ENCODE measurements around the gene SLC2A10. TPM values are rescaled to one million over a fixed set of nuclear protein-coding genes. Genes with fewer than 3 reads are reported as not detected.

The SLC2A10 gene
- total RNA-seq, 1 experiment from 2014 or later: 4.2 TPM

DNA sequence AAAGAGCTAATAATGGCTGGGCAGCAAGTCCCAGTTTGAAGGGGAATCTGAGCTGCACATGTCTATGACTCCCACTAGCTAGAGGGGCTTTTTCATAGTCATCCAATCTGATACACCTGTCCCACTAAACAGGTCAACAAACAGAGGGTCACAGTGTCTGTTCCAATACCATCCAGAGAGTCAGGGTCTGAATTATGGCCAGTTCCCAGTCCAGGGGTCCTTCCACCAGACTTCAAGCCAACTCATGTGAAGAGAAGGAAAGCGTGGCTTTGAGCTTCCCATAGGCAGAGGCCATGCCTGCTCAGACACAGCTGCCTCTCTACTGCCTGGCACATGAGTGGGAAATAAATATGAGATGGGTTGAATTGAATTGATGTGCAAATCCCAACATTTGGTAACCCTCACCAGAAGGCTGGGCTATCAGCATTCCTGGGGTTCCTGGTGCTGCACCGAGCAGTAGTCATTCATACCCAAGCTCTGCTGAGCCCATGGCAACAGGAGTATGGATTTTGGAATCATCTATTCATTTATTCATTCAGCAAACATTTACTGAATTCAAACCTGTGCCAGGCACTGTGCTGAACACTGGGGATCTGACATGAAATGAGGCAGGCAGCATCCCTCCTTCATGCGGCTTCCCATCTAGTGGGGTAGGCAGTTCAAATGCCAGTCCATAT is 37.4 kb upstream of the SLC2A10 start:
- BruUV-seq (replicated peaks): no TSS peak
- Mint-ChIP-seq H3K4me1 (ENCODE audit: low read depth, unreplicated experiment) (no peaks in the 10 kb centered on the region), H3K27me3 (ENCODE audit: insufficient read depth, unreplicated experiment) (no peaks in the 10 kb centered on the region), H3K9me3 (ENCODE audit: unreplicated experiment) (peaks cover 25% of the 10 kb centered on the region), H3K27ac (ENCODE audit: unreplicated experiment) (no peak overlapping the region), H3K36me3 (ENCODE audit: insufficient read depth, unreplicated experiment) (no peaks in the 10 kb centered on the region), H3K4me3 (ENCODE audit: unreplicated experiment) (no peak overlapping the region)
- ChIA-PET POLR2A (no interaction called here), CTCF (no interaction called here)
- no peak for DNase-seq
- Histone ChIP-seq H3K4me1 (no peaks in the 10 kb centered on the region), H3K36me3 (ENCODE audit: control insufficient read depth, insufficient read depth, low read length) (no peaks in the 10 kb centered on the region), H3K9me3 (peaks cover 23% of the 10 kb centered on the region), H3K4me3 (ENCODE audit: low read depth, low read length) (no peak overlapping the region), H3K27me3 (replicated peaks; ENCODE audit: control insufficient read depth, insufficient read depth, low read length) (no peaks in the 10 kb centered on the region)
- TF ChIP-seq, protein P1, sequence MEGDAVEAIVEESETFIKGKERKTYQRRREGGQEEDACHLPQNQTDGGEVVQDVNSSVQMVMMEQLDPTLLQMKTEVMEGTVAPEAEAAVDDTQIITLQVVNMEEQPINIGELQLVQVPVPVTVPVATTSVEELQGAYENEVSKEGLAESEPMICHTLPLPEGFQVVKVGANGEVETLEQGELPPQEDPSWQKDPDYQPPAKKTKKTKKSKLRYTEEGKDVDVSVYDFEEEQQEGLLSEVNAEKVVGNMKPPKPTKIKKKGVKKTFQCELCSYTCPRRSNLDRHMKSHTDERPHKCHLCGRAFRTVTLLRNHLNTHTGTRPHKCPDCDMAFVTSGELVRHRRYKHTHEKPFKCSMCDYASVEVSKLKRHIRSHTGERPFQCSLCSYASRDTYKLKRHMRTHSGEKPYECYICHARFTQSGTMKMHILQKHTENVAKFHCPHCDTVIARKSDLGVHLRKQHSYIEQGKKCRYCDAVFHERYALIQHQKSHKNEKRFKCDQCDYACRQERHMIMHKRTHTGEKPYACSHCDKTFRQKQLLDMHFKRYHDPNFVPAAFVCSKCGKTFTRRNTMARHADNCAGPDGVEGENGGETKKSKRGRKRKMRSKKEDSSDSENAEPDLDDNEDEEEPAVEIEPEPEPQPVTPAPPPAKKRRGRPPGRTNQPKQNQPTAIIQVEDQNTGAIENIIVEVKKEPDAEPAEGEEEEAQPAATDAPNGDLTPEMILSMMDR (IDR thresholded peaks at IDR 0.05; ENCODE audit: insufficient read depth in 1 of 2, low read depth in 1 of 2, low read length in 1 of 2, severe bottlenecking in 1 of 2, unreplicated experiment in 1 of 2): no peak
- intact Hi-C loops (cut with micrococcal nuclease; ENCODE audit: unreplicated experiment): no loop called here

DNA sequence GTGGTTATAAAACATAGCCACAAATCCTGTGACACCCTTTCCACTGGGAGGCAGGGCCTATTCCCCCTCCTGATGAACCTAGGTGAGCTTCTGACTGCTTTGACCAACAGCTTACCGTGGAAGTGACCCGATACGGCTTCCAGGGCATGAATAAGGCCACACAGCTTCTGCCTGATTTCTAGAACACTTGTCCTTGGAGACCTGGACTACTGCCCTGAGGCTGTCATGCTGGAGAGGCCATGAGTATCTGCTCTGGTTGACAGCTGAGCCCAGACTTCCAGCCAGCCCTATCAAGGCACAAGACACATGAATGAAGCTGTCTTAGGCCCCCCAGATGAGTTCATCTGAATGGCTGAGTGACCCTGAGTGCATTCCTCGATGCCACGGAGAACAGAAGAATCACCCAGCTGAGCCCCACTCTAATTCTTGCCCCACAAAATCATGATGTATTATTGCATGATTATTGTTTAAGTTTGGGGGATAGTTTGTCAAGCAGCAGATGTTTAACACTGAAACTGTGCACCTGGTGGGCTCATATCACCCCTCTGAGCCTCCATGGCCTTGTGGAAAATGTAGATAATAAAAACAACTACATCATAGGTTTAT is 36.8 kb upstream of the SLC2A10 start:
- no peaks in the 10 kb centered on the region for H3K36me3 Mint-ChIP-seq (ENCODE audit: insufficient read depth, unreplicated experiment)
- Histone ChIP-seq H3K4me1 (no peaks in the 10 kb centered on the region), H3K27me3 (replicated peaks; ENCODE audit: control insufficient read depth, insufficient read depth, low read length) (no peaks in the 10 kb centered on the region), H3K4me3 (ENCODE audit: low read depth, low read length) (no peak overlapping the region), H3K9me3 (peaks cover 23% of the 10 kb centered on the region), H3K36me3 (ENCODE audit: control insufficient read depth, insufficient read depth, low read length) (no peaks in the 10 kb centered on the region)
- TF ChIP-seq, protein P1 (IDR thresholded peaks at IDR 0.05; ENCODE audit: insufficient read depth in 1 of 2, low read depth in 1 of 2, low read length in 1 of 2, severe bottlenecking in 1 of 2, unreplicated experiment in 1 of 2): no peak
- no peak overlapping the region for H3K27ac Mint-ChIP-seq (ENCODE audit: unreplicated experiment)
- no peak overlapping the region for H3K4me3 Mint-ChIP-seq (ENCODE audit: unreplicated experiment)
- no peaks in the 10 kb centered on the region for H3K4me1 Mint-ChIP-seq (ENCODE audit: low read depth, unreplicated experiment)
- no peaks in the 10 kb centered on the region for H3K27me3 Mint-ChIP-seq (ENCODE audit: insufficient read depth, unreplicated experiment)
- BruUV-seq (replicated peaks): no TSS peak
- intact Hi-C loops (cut with micrococcal nuclease; ENCODE audit: unreplicated experiment): no loop called here
- POLR2A ChIA-PET: no interaction called here
- CTCF ChIA-PET: no interaction called here
- DNase-seq: no peak
- H3K9me3 Mint-ChIP-seq (ENCODE audit: unreplicated experiment): peaks cover 25% of the 10 kb centered on the region

DNA sequence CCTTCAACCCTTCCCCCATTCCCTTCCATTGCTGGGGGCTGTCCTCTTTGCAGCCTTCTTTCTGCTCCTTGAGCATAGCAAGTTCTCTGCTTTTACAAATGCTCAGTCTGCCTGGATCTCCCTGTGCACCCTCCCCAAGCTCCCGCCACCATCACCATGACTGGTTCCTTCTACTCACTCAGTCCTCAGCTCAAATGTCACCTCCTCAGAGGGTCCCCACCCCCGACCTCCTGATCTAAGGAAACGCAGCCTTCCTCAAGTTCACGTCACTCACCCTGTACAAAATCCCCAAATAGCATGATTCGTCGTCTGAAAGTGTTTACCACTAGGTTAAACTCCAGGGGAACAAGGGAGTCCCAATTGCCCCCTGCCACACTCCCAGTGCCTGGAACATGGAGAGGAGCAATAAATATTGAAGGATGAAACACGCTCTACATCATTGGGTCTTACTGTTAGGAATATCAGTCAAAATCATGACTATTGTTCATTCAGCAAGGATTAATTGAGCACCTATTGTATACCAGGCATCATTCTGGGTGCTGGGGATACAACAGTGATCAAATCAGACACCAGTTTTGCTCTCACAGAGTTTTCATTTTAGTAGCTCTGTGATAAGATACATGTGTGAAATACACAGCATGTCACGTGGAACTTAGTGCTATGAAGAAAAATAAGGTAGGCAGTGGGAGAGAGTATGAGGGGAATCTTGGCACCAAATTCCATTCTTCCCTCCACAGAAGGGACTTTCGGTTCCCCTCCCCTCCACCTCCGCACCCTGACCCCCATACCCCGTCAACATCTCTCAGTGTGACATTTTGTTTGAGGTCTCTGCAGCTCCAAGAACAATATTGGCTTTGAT is 35.8 kb upstream of the SLC2A10 start:
- Mint-ChIP-seq H3K36me3 (ENCODE audit: insufficient read depth, unreplicated experiment) (no peaks in the 10 kb centered on the region), H3K27ac (ENCODE audit: unreplicated experiment) (no peak overlapping the region), H3K4me3 (ENCODE audit: unreplicated experiment) (no peak overlapping the region), H3K4me1 (ENCODE audit: low read depth, unreplicated experiment) (no peaks in the 10 kb centered on the region), H3K9me3 (ENCODE audit: unreplicated experiment) (peaks cover 25% of the 10 kb centered on the region), H3K27me3 (ENCODE audit: insufficient read depth, unreplicated experiment) (no peaks in the 10 kb centered on the region)
- ChIA-PET POLR2A (no interaction called here), CTCF (no interaction called here)
- no TSS peak for BruUV-seq (replicated peaks)
- no peak for DNase-seq
- no peaks in the 10 kb centered on the region for H3K4me1 ChIP-seq
- intact Hi-C loops (cut with micrococcal nuclease; ENCODE audit: unreplicated experiment): no loop called here
- no peaks in the 10 kb centered on the region for H3K27me3 ChIP-seq (replicated peaks; ENCODE audit: control insufficient read depth, insufficient read depth, low read length)
- TF ChIP-seq, protein P1 (IDR thresholded peaks at IDR 0.05; ENCODE audit: insufficient read depth in 1 of 2, low read depth in 1 of 2, low read length in 1 of 2, severe bottlenecking in 1 of 2, unreplicated experiment in 1 of 2): no peak
- H3K4me3 ChIP-seq (ENCODE audit: low read depth, low read length): no peak overlapping the region
- peaks cover 23% of the 10 kb centered on the region for H3K9me3 ChIP-seq
- H3K36me3 ChIP-seq (ENCODE audit: control insufficient read depth, insufficient read depth, low read length): no peaks in the 10 kb centered on the region
